Activated CD8-positive, alpha-beta memory T cell treated with anti-CD3 and anti-CD28 coated beads, Interleukin-2, amount 50 U/mL, for 1 hour (primary cell): ENCODE measurements around the gene RPL27.

Source experiments
- DNase-seq: peaks from one replicate; pipeline ENCODE4 v3.0.0-alpha.2; 2020; ENCODE audit errors: extremely low read depth

The RPL27 gene

GRCh38 chr17:43051969-43052368 is 53.8 kb downstream of the RPL27 start:
- no peak for DNase-seq
